Stimulated activated CD8-positive, alpha-beta memory T cell treated with anti-CD3 and anti-CD28 coated beads, Interleukin-15, amount 100 ng/mL, for 24 hours (primary cell): ENCODE measurements around the gene PHAF1.

Source experiments
- DNase-seq: peaks from one replicate; pipeline ENCODE4 v3.0.0-alpha.2; 2020; ENCODE audit warnings: low read depth

PHAF1 gene

GRCh38 chr16:67148221-67148620, 38.5 kb downstream of the PHAF1 start:
- no peak for DNase-seq

DNA sequence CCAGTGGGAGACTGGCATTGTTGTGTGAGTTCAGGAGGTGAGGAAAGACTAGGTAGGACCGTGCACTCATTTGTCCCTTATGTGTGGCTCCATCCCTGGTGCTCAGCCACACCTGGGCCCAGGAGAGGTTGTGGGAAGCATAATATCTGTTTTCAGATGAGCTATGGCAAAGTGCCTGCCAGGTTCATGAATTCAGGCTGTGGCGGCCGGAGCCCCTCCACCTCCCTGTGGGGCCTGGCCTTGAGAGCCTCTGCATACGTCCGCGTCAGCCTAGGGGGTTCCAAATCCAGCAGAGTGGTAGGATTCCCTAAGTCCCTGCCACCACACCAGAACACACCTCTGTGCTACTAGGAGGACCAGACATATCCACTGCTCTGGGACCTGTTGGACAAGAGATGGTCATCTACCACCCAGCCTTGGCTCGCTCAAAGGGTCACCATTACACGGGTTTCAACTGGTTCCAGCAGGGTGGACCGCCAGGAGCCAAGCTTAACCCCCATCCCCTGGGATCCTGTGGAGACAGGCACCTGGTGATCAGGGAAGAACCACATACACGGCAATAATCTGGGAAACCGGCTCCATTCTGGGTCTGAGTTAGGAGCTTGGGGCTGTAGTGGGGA, 39.0 kb downstream of the PHAF1 start:
- no peak for DNase-seq

DNA sequence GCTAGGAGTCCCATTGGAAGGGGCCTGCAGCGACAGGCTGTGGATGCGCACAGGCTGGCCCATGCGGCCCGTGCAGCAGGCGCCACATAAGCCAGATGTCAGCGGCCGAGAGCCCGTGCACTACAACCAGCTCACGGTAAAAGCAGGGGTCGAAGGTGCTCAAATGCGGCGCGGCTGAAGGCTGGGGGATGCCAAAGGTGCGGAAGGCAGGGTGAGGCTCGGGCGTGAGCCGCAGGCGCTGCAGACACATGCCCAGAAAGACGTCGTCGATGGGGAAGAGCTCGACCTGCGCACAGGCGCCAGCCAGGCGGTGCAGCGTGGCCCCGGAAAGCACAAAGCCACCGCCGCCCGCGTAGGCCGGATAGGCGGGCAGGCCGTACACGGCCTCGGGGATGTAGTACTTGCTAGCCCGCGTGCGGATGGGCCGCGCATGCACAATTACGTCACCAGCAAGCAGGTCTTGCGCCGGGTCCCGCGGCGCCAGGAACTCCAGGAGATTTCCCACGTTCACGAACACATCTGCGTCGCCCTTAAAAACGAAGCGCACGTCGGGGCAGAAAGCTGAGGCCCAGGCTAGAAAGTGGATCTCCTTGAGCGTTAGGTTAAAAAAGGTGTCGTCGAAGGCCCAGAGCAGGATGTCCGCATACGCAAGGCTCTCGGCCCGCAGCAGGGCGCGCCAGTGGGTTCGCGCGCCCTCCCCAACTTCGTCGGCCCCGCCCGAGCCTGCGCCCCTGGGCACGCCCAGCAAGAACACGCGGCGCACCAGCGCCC, 39.7 kb downstream of the PHAF1 start:
- DNase-seq, result no peak

- no peak for DNase-seq
Measured at GRCh38 chr16:67150047-67150832, 40.5 kb downstream of the PHAF1 start.

DNA sequence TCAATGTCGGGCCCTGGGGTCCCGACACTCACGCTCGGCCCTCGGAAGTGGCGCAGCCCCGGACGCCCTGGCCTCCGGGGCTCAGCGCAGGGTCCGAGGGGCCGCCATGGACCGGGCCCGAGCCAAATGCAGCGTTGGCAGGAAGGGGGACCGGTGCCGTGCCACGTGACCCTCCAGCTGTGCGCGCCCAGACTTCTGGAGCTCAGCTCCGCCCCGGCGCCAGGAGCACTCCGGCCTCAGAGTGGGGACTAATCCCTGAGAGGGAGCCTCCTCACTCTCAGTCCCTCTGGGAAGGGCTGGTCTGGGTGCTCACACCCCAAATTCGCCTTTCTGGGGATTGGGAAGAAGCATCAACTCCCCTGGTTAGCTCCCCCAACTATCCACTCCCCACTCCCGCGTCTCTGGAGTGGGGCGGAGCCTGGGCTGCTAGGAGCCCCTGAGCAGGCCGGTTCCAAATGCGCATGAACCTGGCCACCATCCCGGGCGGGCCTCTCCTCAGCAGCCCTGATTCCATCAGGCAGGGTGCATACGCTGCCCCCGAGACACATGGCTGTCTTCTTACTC, 41.2 kb downstream of the PHAF1 start, which contains the start of gene B3GNT9:
B3GNT9 (minus strand) TSS at position 166 of the 564 bp plus-strand sequence. CDS start 513 bp downstream, outside the sequence.
- no peak for DNase-seq

DNA sequence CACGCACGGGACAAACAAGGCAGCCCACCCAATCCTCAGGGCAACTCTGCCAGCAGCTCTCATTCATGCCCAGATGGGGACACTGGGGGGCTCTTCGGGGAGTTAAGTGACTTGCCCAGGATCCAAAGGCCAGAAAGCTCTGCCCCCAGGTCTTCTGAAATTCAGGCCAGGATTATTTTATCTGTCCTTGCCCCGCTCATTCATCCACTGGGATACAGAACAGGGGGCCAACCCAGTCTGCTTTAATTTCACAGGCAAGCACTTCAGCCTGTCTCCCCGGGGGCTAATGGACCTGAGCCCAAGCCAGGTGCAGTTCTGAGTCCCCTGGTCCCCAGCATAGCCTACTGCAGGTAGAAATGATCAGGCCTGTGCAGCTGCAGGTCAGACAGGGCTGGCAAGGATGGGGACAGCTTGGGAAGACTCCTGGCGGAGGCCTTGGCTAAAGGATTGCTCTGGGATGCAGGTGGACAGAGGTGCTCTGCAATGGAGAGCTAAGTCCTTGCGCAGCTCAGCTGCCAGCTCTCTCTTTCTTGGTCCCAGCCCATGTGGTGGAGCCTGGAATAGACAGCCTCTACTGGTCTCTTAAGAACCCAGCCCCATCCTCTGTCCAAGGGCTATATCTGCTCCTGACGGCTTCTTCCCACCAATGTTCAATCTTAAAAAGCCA, 41.8 kb downstream of the PHAF1 start:
- no peak for DNase-seq

GRCh38 chr16:67154578-67155294, 45.0 kb downstream of the PHAF1 start:
- no peak for DNase-seq

GRCh38 chr16:67155295-67156142, 45.8 kb downstream of the PHAF1 start:
- peak; percentile 69 for DNase-seq

DNA sequence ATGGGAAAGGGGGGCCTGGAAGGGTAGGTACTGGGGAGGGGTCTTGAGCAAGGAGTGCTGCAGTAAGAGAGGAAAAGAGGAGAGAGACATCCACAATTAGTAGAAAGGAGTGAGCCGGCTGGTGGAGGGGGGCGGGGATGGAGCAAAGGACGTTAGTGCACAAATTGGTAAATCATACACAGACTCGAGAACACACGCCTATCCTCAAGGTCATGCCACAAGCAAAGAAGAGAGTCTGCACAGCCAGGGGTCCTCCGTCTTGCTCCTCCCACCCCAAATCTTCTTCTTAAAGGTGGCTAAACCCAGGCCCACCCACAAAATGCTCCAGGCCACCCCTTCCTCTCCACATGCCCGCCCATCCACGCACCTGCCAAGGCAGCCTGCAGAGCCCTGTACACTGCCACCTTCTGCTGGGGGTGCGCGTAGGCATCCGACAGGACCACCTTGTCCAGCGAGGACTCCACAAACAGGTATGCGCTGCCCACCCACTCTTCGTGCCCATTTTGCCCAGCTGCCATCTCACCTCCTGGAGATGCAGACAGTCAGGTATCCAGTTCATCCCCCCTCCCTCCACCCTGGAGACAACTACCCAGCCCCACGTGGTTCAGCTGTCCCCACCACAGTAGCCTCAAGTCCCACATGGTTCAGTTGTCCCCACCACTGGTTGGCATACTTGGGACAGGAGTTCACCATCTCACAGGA, 46.6 kb downstream of the PHAF1 start:
- no peak for DNase-seq

DNA sequence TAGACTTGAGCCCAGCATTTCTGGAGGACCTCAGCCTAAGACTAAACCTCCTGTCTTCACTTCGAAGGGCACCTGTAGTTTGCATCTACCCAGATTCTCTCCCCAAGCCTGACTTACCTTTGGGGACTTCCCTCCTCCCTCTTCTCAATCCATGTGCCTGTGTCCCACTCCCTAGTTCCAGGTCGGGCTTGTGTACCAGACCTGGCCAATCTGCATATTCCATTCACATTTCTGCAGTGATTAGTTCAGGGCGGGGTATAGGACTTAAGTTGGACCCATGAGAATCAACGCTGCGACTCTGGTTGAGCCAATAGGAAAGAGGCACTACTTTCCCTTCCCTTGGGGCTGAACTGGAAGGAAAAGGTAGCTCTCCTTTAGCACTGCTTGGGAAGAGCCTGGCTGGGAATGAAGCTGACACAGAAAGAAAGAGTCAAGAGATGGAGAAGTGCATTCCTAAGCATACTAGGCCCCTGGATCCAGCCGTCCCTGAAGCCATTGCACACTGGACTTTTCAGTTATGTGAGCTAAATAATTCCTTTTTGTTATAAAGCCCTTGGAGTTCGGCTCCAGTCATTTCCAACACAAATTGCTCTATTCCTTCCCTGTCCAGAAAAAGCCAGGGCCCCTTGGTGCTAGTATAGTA, 47.5 kb downstream of the PHAF1 start:
- DNase-seq, result no peak

DNA sequence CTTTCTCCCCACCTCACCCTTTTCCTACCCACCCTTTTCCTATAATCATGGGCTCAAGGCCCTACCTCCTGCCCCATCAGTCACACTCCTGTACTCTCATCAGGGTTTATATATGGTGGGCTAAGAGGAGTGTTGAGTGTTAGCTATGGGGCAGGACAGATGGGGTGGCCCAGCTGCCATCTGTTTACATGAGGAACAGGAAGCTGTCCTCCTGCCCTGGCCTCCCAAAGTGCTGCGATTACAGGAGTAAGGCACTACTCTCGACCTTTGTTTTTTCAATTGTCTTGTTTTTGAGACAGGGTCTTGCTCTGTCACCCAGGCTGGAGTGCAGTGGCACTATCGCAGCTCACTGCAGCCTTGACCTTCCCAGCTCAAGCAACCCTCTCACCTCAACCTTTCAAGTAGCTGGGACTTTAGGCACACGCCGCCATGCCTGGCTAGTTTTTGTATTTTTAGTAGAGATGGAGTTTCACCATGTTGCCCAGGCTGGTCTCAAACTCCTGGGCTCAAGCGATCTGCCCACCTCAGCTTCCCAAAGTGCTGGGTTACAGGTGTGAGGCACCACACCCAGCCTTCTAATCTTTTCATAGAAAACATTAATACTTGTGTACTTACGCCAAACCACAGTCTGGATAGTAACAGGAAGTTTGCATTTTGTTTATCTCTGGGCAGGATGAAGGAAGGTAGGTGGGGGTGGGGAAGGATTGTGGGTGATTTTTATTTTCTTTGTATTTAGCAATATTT, 48.3 kb downstream of the PHAF1 start:
- no peak for DNase-seq

- DNase-seq, result no peak
Measured at GRCh38 chr16:67158637-67159600, 49.2 kb downstream of the PHAF1 start.

DNA sequence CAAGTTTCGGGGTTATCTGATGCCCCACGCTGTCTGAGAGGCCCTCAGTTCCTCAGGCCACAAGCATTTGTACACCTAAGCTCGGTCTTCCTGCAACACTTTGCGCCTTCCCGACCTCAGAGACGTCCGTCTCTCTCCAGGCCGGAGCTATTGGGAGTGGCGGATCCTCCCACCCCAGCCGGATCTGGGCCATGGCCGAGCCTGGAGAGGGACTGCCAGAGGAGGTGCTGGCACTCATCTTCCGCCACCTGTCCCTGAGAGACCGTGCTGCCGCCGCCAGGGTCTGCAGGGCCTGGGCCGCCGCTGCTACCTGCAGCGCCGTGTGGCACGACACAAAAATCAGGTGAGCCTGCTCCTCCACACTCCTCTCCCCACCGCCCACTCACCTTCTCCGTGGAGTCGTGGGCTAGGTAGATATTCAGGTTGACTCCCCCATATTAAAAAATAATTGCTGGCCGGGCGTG, 51.9 kb downstream of the PHAF1 start:
- DNase-seq, result no peak

DNA sequence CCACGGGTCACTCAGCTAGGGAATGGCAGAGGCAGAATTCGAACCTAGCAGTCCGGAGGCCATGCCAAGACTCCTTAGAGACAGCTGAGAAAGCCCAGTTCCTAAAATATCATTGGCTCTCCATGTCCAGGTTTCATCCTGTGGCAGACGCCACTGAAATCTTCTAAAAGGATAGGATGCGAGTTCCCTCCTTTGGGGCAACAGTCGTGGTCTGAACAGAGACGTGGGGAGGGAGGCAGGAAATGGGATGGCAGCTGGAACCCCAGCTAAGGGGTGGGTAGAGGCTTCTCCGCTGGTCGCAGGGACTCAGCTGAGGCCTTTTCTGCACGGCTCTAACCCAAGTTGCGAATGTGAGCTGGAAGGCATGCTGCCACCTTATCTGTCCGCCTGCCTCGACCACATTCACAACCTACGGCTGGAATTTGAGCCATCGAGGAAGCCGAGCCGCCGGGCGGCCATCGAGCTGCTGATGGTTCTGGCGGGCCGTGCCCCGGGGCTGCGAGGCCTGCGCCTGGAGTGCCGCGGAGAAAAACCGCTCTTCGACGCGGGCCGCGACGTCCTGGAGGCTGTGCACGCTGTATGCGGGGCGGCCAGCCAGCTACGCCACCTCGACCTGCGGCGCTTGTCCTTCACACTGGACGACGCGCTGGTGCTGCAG, 52.9 kb downstream of the PHAF1 start:
- no peak for DNase-seq

DNA sequence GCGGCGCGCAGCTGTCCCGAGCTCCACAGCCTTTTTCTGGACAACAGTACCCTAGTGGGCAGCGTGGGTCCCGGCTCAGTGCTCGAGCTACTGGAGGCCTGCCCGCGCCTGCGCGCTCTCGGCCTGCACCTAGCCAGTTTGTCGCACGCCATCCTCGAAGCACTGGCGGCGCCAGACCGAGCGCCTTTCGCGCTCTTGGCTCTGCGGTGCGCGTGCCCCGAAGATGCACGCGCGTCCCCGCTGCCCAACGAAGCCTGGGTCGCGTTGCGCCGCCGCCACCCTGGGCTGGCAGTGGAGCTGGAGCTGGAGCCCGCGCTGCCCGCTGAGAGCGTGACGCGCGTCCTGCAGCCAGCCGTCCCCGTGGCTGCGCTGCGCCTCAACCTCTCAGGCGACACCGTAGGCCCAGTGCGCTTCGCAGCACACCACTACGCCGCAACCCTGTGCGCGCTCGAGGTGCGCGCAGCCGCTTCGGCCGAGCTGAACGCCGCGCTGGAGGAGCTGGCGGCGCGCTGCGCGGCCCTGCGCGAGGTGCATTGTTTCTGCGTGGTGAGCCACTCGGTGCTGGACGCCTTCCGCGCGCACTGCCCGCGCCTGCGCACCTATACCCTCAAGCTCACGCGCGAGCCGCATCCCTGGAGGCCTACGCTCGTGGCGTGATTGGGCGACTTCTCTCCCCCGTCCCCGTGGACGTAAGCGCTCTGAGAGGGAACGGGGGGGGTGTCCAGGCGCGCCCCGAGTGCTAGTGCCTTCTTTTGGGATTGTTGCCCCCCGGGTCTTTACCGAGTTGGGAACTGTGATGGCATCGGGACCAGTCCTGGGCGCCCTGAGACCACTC, 53.6 kb downstream of the PHAF1 start:
- no peak for DNase-seq
